GM12878 (cell line): ENCODE data around the gene TMEM236. TPM values are rescaled to one million over a fixed set of nuclear protein-coding genes. Genes with fewer than 3 reads are reported as not detected.

Experiments
- BRCA1 ChIP-seq: IDR thresholded peaks from 2 replicates; pipeline ENCODE4 v1.6.1; 2011; ENCODE audit warnings: low read depth, low read length, improper control_type of control experiment
- CREM ChIP-seq: IDR thresholded peaks from 2 replicates; pipeline ENCODE4 v1.6.1; 2014; ENCODE audit warnings: antibody characterized with exemption, low read depth
- E2F4 ChIP-seq: IDR thresholded peaks from 2 replicates; pipeline ENCODE4 v1.6.1; 2012; ENCODE audit warnings: low read depth, low read length, improper control_type of control experiment
- EGR1 ChIP-seq, 2 experiments: IDR thresholded peaks; 1 replicate in 1 of 2; 2 replicates in 1 of 2; pipeline ENCODE4 v1.6.1; 2011 to 2012; ENCODE audit warnings: low read depth in 2 of 2, low read length in 2 of 2, borderline replicate concordance in 1 of 2, mild to moderate bottlenecking in 1 of 2, moderate library complexity in 1 of 2
- ELK1 ChIP-seq: IDR thresholded peaks from 2 replicates; pipeline ENCODE4 v1.6.1; 2012; ENCODE audit warnings: low read depth, low read length, improper control_type of control experiment
- EP300 ChIP-seq, 2 experiments: fragments of 150-350 bp in 1 of 2; IDR thresholded peaks; 2 replicates each; pipeline ENCODE4 v1.6.1; 2011 to 2012; ENCODE audit warnings: low read depth in 2 of 2, low read length in 2 of 2, borderline replicate concordance in 1 of 2, improper control_type of control experiment in 1 of 2, inconsistent platforms in 1 of 2; ENCODE audit not compliant: control insufficient read depth in 1 of 2
- FOXK2 ChIP-seq: fragments of 450-650 bp; IDR thresholded peaks from 2 replicates; pipeline ENCODE4 v1.6.1; 2017; ENCODE audit warnings: mild to moderate bottlenecking, moderate library complexity
- MTA2 ChIP-seq: fragments of 450-650 bp; IDR thresholded peaks from 2 replicates; pipeline ENCODE4 v1.6.1; 2016; ENCODE audit warnings: low read depth, mild to moderate bottlenecking, moderate library complexity
- POLR2AphosphoS2 ChIP-seq: IDR thresholded peaks from 2 replicates; pipeline ENCODE4 v1.6.1; 2011; ENCODE audit warnings: low read depth, mild to moderate bottlenecking, low read length, improper control_type of control experiment, moderate library complexity
- SUPT20H ChIP-seq: IDR thresholded peaks from 2 replicates; pipeline ENCODE4 v1.6.1; 2011; ENCODE audit warnings: low read depth, mild to moderate bottlenecking, low read length, moderate library complexity, borderline replicate concordance; ENCODE audit not compliant: control insufficient read depth
- WRNIP1 ChIP-seq: IDR thresholded peaks from 2 replicates; pipeline ENCODE4 v1.6.1; 2011; ENCODE audit warnings: low read depth, low read length, improper control_type of control experiment, borderline replicate concordance
- polyA plus RNA-seq, 11 experiments: library from polyadenylated mRNA; depleted of rRNA in 4 of 11; unstranded in 6 of 11; stranded (reverse) in 5 of 11; fragments of >200 nt; fragmentation: Nextera tagmentation in 4 of 11; fragmentation: Illumina TruSeq in 1 of 11; extraction: Ambion mirVana in 4 of 11; extraction: Trizol in 1 of 11; gene quantifications; 1 replicate in 1 of 11; 2 replicates in 10 of 11; pipeline versions ENCODE4 v1.2.1 to v1.2.3, GENCODE V29; 2011 to 2016; ENCODE audit warnings: inconsistent platforms in 2 of 11, missing spikeins in 2 of 11, low read depth in 1 of 11
- total RNA-seq, 4 experiments: library from RNA; depleted of rRNA in 3 of 4; stranded (reverse); fragments of >200 nt in 3 of 4; fragmentation: Illumina TruSeq in 1 of 4; extraction: Trizol in 1 of 4; gene quantifications; 2 replicates each; pipeline versions ENCODE4 v1.2.1 to v1.2.3, GENCODE V29; 2013 to 2021
- TF ChIP-seq, protein P1 (sequence below): IDR thresholded peaks from 2 replicates; pipeline ENCODE4 v1.6.1; 2011; ENCODE audit warnings: borderline replicate concordance, low read depth, mild to moderate bottlenecking, moderate library complexity, low read length; ENCODE audit not compliant: insufficient read depth, poor library complexity, severe bottlenecking

Gene TMEM236
- total and polyA plus RNA-seq, 10 of the 15 experiments (the other 5 are each of a cell fraction or from before 2014, with no cell fraction given): 0.03 TPM; not detected in 9

GRCh38 chr10:17817790-17818189 lies 65.8 kb downstream of the TMEM236 start (continued):
- TF ChIP-seq, protein P1, sequence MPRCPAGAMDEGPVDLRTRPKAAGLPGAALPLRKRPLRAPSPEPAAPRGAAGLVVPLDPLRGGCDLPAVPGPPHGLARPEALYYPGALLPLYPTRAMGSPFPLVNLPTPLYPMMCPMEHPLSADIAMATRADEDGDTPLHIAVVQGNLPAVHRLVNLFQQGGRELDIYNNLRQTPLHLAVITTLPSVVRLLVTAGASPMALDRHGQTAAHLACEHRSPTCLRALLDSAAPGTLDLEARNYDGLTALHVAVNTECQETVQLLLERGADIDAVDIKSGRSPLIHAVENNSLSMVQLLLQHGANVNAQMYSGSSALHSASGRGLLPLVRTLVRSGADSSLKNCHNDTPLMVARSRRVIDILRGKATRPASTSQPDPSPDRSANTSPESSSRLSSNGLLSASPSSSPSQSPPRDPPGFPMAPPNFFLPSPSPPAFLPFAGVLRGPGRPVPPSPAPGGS: no peak
- TF ChIP-seq MTA2 (no peak), BRCA1 (no peak), CREM (no peak), EP300 (IDR thresholded peaks at IDR 0.05; ENCODE audit: borderline replicate concordance in 1 of 2, control insufficient read depth in 1 of 2, low read depth in 2 of 2, low read length in 2 of 2) (no peak), ELK1 (no peak), E2F4 (no peak), FOXK2 (no peak), POLR2AphosphoS2 (no peak), EGR1 (IDR thresholded peaks at IDR 0.05; ENCODE audit: borderline replicate concordance in 1 of 2, low read depth in 2 of 2, low read length in 2 of 2) (no peak), WRNIP1 (no peak), SUPT20H (no peak)
